HL-60/S4 treated with retinoic acid at 250 ng/mL for 4 days and 3 days (cell line): ENCODE measurements around the gene GTPBP3.

ENCODE experiments used
- in situ Hi-C: fragments of 300-500 bp; cut with MboI; formaldehyde crosslinking; loops from 2 replicates; pipeline ENCODE4 v1.7.0; 2022; ENCODE audit warnings: low sequenced_read_pairs

Gene GTPBP3

GRCh38 chr19:17378271-17378670 is 40.9 kb downstream of the GTPBP3 start:
- in situ Hi-C loops, result no loop called here

- in situ Hi-C loops, result no loop called here
Observed at GRCh38 chr19:17379221-17379631, 41.9 kb downstream of the GTPBP3 start.

GRCh38 chr19:17380426-17381138 is 43.2 kb downstream of the GTPBP3 start:
- in situ Hi-C loops, result no loop called here

GRCh38 chr19:17385878-17386611 is 48.7 kb downstream of the GTPBP3 start:
- in situ Hi-C loops, result no loop called here

GRCh38 chr19:17389288-17389687 is 51.9 kb downstream of the GTPBP3 start:
- in situ Hi-C loops, result no loop called here

GRCh38 chr19:17389957-17390664 is 52.8 kb downstream of the GTPBP3 start:
- in situ Hi-C loops, result no loop called here

GRCh38 chr19:17390665-17391370 is 53.5 kb downstream of the GTPBP3 start:
- in situ Hi-C loops, result no loop called here

- in situ Hi-C loops, result no loop called here
Observed at GRCh38 chr19:17391371-17392151, 54.2 kb downstream of the GTPBP3 start.
